G401.6 (cell line): ENCODE data around the gene ZNF239.
A peak's percentile ranks its signal among the peaks of the same experiment; 100 is the strongest.
"Not testable (repeated sequence)": the region's sequence is repeated elsewhere in the genome, so short reads cannot be mapped to it uniquely, and the experiment has no call there.

Experiments used
- FAIRE-seq: peaks from 2 replicates; lab custom pipeline; 2012; peaks lifted over from hg19 to GRCh38; lab: Jason Lieb, UNC

The ZNF239 gene

GRCh38 chr10:43574001-43574892 is at the start of gene ZNF239:
ZNF239 (minus strand) TSS chr10:43574616; CDS start chr10:43558079, 16,537 bp downstream.
- FAIRE-seq: peak; percentile 75

DNA sequence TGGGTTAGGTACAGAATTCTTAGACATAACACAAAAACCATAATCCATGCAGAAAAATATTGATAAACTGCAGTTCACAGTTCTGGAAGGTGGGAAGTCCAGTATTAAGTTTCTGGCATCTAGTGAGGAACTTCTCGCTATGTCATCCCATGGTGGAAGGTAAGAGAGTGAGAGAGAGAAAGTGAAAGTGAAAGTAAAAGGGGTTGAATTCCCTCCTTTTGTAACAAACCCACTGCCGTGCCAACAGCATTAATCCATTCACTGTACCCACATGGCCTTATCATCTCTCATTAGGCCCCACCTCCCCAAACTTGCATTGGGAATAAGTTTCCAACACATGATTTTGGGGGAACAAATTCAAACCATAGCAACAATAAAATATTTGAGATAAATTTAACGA is 48.9 kb upstream of the ZNF239 start:
- no peak for FAIRE-seq

DNA sequence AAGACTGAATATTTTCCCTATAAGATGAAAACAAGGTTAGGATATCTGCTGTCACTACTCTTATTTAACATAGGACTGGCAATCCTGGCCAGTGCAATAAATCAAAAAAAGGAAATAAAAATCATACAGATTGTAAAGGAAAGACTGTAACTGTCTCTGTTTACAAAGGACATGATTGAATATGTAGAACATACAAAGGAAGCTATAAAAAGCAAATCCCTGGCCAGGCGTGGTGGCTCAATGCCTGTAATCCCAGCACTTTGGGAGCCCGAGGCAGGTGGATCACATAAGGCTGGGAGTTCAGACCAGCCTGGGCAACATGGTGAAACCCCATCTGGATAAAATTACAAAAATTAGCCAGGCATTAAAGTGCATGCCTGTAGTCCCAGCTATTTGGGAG is 47.6 kb upstream of the ZNF239 start:
- FAIRE-seq: no peak

GRCh38 chr10:43619368-43619767 is 45.0 kb upstream of the ZNF239 start:
- no peak for FAIRE-seq

DNA sequence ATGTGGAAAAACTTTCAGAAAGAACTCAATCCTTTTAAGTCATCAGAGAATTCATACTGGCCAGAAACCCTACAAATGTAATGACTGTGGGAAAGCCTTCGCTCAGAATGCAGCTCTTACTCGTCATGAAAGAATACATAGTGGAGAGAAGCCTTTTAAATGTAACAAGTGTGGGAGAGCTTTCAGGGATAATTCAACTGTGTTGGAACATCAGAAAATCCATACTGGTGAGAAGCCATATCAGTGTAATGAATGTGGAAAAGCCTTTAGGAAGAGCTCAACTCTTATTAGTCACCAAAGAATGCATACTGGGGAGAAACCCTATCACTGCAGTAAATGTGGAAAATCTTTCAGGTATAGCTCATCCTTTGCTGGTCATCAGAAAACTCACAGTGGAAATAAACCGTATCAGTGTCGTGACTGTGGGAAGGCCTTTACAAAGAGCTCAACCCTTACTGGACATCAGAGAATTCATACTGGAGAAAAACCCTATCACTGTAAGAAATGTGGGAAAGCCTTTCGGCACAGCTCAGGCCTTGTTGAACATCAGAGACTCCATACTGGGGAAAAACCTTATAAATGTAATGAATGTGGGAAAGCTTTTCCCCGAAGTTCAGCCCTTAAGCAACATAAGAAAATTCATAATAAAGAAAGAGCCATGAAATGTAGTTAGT is 42.4 kb upstream of the ZNF239 start:
- FAIRE-seq: no peak

DNA sequence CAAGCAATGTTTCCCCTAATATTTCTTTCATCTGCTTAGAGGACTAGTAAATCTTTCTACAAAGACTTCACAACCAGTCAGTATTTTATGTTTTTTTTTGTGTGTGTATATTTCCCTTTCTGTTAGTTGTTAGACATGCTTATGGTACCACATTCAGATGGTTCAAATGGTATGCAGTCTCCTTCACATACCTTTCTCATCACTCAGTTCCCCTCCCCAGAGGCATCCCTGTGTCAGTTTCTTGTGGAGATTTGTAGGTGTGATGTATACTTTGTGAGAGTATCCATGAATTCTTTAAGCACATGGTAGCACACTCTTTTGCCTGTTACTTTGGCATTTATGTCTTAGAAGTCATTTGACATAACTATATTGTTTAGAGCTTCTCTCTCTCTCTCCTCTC is 36.2 kb upstream of the ZNF239 start:
- no peak for FAIRE-seq

GRCh38 chr10:43607199-43607573 is 32.8 kb upstream of the ZNF239 start:
- FAIRE-seq: no peak

DNA sequence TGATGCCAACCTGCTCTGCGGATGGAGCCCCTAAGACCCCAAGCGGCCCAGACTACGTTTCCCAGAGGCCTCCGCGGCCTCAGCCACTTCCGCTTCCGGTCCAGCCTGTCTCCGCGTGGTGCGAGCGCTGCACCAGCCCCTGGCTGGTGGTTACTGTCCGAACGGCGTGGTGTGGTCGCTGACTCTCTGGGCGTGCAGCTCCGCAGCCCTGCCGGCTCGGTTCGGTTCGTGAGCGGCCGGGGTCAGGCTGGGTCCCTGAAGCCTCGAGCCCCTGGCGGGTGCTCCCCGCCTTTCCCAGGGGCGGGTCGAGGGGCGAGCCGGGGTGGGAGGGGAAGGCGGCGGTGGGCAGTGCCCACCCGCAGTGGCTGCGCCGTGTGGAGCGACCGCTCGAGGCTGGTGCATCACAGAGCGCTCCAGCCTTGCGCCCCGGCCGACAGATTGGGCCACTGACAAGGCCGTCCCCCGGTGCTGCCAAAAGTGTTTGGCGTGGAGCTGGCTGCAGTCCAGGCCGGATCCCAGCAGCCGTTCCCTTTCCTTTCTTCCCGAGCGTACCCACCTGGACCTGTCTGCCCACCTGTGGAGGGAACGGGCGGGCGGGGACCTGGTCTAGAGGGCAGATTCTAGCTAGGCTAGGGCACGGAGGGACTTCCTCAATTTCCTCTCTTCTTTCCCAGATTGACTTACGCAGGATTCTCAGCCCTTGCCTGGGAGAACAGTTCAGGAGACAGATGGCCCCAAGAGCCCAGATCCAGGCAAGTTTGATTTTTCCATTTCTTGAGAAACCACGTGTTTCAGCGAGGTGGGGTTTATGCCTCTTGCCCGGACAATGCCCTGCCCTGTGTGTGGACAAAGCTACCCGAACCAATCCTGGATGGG is 32.1 kb upstream of the ZNF239 start, which contains the start of gene ZNF485:
ZNF485 (plus strand) TSS at position 116 of the 876 bp plus-strand sequence; CDS start at position 729, 613 bp downstream.
- FAIRE-seq: no peak

- no peak for FAIRE-seq
These were observed 31.5 kb upstream of the ZNF239 start for GRCh38 chr10:43605850-43606322.

GRCh38 chr10:43601576-43601975 is 27.2 kb upstream of the ZNF239 start:
- FAIRE-seq: not testable (repeated sequence)

- FAIRE-seq: no peak
These were observed 24.9 kb upstream of the ZNF239 start for GRCh38 chr10:43599333-43599732.

- FAIRE-seq: no peak
These were observed 24.0 kb upstream of the ZNF239 start for GRCh38 chr10:43598446-43598845.

GRCh38 chr10:43596546-43596945 is 22.1 kb upstream of the ZNF239 start:
- FAIRE-seq: no peak

DNA sequence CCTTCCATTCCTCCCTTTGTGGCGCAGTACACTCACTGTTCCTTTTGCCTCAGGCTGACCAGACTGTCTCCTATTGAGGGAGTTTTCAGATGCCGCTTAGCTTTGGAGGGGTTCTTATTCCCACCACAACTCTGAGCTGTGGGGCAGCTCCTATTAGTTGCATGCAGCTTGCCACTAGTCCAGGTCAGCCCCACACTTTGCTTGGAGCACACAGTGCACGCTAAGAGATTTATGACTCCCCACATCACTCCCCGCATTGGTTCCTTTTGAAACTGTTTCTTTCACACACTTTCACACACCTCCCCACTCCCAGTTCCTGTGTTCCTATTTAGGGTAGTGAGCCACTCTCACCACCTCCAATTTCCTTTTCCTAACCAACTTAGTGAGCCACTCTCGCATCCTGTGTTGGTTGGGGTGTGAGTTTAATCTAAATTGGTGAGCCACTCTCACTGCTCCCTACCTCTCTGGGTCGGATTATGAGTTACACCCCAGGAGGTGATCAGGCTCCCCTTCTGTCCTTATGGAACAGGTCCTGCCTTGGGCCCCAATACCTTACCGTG is 21.4 kb upstream of the ZNF239 start:
- no peak for FAIRE-seq

DNA sequence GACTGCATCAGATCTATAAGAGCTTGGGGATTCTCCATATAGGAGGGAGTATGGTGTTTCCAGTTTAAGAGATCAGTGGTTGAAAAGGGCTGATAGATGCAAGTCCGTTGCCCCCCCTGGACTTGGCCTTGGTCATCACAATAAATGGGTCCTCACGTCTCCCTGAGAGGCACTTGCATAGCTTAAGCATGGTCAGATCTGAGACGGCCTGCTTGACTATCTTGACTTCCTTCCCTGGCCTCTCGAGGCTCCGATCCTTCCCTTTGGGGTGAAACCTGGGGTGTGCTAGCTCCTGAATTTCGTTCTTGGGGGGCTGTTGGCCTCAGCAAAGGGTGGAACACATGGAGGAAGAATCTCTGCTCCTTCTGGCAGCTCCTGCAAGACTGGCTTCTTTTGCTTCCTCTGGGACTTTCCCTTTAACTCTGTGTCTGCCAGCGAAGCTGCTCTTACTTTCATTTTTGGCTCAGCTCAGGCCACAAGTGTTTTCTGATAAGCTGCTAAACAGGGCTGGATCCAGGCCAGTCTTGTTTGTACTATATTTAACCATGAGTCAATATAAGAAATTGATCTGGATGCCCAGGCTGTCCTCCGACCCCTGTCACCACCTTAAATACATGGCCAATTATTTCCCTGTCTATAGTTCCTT is 20.7 kb upstream of the ZNF239 start:
- no peak for FAIRE-seq

- FAIRE-seq: no peak
These were observed 17.0 kb upstream of the ZNF239 start for GRCh38 chr10:43591303-43591904.

DNA sequence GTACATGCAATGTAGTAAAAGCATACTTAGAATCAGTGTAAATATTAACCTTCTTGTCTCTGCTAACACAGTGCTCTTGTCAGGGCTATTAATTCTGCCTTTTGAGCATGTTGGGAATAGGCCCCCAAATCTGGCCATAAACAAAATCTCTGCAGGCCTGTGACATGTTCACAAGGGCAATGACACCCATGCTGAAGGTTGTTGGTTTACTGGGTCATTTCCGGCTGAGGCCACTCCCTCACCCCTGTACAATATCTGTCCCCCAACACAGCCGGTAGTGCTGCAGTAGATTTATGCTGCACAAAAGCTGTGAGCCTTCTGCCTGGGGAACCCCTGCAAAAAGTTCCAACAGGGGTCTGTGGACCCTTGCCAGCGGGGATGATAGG is 12.3 kb upstream of the ZNF239 start:
- not testable (repeated sequence) for FAIRE-seq

DNA sequence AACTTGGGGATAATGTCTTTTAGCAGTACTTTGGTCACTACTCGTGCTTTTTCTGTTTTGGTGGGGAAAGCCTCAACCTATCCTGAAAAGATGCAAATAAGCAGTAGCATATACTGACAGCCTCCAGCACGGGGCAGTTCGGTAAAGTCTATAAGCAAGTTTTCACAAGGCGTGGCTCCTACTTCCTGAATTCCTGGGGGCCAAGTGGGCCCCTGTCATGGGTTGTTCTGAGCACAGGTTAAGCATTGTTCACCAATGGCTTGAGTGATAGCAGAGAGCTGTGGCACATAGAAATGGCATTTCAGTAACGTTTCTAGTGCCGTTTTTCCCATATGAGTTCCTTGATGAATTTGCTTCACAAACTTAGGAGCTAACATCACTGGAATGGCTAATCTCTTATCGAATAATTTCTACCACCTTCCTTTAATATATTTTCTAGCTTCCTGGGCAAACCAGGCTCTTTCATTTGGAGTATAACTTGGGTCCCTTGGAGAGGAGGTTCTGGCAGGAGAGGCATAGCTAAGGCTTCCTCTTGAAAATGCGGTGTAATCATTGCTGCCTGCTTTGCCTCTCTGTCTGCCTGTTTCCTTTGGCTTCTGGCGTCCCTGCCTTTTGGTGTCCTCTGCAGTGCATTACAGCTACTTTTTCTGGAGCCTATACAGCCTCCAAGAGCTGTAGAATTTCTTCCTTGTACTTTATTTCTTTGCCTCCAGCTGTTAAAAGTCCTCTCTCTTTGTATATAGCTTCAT is 11.7 kb upstream of the ZNF239 start:
- no peak for FAIRE-seq

- FAIRE-seq: no peak
These were observed 10.6 kb upstream of the ZNF239 start for GRCh38 chr10:43585046-43585445.

- FAIRE-seq: no peak
These were observed 9.6 kb upstream of the ZNF239 start for GRCh38 chr10:43584051-43584450.
